22Rv1 (cell line): ENCODE data around the gene FNTB.

ENCODE experiments used
- ZFX ChIP-seq: fragments of 450-650 bp; IDR thresholded peaks from 2 replicates; pipeline ENCODE4 v1.6.1; 2017; ENCODE audit warnings: antibody characterized with exemption, borderline replicate concordance
- TF ChIP-seq, protein P1 (sequence below): fragments of 450-650 bp; IDR thresholded peaks from 2 replicates; pipeline ENCODE4 v1.5.1; 2017; ENCODE audit warnings: mild to moderate bottlenecking

DNA sequence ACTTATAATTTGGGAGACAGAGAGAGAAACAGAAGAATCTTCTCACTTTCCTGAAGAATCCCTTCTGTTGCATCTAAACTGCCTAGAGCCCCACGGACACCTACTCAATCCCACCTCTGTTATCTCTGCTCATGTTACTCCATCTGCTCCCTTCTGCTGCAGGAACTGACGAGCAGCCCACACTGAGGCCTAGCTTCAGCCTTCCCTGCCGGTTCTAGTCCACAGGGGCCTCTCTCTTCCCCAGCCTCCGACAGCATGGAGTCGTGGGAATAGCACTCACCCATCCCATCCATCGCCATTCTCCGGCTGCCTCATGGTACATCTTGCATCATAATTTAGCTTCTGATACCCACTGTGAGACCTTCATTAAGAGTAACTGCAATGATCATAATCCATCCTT is 18.5 kb upstream of the FNTB start:
- TF ChIP-seq, protein P1, sequence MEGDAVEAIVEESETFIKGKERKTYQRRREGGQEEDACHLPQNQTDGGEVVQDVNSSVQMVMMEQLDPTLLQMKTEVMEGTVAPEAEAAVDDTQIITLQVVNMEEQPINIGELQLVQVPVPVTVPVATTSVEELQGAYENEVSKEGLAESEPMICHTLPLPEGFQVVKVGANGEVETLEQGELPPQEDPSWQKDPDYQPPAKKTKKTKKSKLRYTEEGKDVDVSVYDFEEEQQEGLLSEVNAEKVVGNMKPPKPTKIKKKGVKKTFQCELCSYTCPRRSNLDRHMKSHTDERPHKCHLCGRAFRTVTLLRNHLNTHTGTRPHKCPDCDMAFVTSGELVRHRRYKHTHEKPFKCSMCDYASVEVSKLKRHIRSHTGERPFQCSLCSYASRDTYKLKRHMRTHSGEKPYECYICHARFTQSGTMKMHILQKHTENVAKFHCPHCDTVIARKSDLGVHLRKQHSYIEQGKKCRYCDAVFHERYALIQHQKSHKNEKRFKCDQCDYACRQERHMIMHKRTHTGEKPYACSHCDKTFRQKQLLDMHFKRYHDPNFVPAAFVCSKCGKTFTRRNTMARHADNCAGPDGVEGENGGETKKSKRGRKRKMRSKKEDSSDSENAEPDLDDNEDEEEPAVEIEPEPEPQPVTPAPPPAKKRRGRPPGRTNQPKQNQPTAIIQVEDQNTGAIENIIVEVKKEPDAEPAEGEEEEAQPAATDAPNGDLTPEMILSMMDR, result no peak
- TF ChIP-seq ZFX, result no peak
